Fibroblast of skin of left biceps (primary cell): ENCODE results near the gene ATP5MC3.
"Not testable (repeated sequence)": the region's sequence is repeated elsewhere in the genome, so short reads cannot be mapped to it uniquely, and the experiment has no call there.

ENCODE experiments used
- DNase-seq, 2 experiments: peaks; one replicate each; pipeline ENCODE4 v3.0.0-alpha.2; 2013; ENCODE audit warnings: low read depth in 2 of 2

Gene ATP5MC3

GRCh38 chr2:175181104-175181876 lies at the start of gene ATP5MC3:
TSS of gene ATP5MC3 (minus strand) at chr2:175181710. CDS start at chr2:175181393, 317 bp downstream.
- DNase-seq: peak; percentile 85 to 87

DNA sequence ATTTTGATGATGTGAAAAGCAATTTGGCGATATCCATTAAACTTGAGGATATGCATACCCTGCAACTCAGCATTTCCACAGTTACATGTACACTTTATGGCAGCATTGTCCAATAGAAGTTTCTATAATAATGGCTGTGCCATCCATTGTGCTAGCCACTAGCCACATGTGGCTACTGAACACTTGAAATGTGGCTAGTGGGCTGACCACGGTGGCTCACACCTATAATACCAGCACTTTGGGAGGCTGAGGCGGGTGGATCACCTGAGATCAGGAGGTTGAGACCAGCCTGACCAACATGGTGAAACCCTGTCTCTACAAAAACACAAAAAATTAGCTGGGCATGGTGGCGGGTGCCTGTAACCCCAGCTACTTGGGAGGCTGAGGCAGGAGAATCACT lies 47.1 kb upstream of the ATP5MC3 start:
- not testable (repeated sequence) for DNase-seq

DNA sequence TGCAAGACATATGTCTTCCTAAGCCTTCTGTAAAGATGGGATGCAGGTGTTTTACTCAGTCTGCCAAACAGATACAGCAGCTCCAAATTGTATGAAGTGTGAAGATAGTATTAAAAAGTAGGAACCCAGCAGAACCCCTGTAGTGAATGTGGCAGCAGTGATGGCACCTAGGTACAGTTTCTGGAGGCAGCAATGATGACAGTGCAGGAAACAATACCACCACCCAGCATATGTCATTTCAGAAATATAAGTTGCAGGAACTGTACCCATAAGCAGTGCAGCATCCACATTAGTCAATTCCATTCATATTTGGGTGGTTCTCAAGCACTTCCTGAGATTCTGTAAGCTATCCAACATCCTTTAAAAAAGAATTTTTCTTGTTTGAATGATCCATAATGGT lies 46.7 kb upstream of the ATP5MC3 start:
- no peak for DNase-seq

DNA sequence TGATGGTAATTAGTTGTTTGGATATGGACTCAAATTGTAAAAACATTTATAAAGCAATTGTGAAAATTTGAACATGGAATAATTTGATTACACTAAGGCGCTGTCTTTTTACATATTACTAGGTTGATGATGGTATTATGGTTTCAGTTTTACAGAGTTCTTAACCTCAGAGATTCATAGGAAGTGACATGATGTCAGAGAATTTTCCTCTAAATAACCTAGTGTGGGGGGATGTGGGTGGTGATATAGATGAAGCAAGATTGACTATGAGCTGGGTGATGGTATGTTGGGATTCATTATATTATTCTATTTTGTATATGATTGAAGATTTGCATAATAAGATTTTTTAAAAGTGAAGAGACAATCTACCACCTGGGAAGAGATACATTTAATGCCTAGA lies 45.9 kb upstream of the ATP5MC3 start:
- no peak for DNase-seq

DNA sequence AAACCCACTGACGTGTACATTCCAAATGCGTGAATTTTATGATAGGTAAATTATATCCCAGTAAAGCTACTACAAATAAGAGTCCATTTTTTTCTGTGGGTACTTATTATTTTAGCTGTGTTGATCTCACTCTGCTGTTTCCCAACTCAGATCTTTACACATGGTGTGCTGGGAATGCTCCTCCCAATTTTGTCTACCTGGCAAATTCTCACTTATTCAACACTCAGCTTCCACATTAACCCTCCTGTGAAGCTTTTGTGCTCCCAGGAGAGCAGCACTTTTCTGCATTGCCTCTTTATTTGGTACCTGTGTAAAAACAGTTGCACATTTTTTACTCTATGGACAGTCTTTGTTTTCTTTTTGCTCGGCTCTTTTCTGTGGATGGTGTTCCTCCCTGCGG lies 38.6 kb upstream of the ATP5MC3 start:
- DNase-seq: no peak

- DNase-seq: no peak
Measured at GRCh38 chr2:175218551-175218950, 37.0 kb upstream of the ATP5MC3 start.

DNA sequence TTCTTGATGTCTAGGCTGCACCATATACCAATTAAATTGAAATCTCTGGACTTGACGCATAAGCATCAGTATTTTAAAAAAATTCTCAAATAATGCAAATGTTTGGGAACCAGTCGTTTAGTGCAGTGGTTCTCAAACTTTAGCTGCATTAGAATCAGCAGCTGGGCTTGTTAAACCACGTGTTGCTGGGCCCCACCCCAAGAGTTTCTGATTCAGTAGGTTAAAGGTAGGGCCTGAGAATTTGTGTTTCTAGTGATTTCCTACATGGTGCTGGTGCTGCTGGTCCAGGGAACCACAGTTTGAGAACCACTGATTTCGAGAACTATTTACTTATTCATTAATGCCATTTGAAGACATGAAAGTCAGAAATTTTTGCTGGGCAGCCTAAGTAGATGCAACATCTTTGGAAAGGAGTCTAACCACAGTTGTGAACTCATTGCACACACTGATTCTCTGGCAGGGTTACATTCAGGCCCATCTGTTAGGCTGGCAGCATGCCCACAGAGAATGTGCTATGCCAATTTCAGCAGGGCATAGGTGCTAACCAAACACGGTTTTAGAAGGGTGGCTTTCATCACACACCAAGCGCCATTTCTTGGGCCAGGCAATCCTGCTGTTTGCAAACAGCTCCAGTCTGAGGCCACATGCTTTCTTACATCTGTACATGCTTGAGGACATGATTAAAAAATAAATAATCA lies 26.4 kb upstream of the ATP5MC3 start:
- no peak for DNase-seq

DNA sequence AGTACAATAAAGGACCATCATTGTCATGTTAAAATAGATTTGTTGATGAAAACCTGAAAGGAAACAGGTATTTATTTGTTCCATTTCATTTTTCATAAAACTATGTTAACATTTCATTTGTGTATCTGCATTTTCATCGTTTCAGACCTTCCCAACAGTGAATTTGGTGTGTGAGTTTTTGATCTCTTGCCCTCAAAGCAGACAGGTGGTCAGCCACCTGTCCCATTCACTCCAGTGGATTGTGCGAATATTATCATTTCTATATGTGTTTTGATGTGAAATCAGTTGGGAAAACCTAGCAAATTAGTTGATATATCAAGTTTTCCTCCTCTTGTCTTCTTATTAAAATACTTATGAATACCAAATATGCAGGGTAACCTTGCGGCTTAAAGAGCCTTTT lies 25.4 kb upstream of the ATP5MC3 start:
- no peak for DNase-seq

GRCh38 chr2:175205523-175205922 lies 24.0 kb upstream of the ATP5MC3 start:
- DNase-seq: no peak

DNA sequence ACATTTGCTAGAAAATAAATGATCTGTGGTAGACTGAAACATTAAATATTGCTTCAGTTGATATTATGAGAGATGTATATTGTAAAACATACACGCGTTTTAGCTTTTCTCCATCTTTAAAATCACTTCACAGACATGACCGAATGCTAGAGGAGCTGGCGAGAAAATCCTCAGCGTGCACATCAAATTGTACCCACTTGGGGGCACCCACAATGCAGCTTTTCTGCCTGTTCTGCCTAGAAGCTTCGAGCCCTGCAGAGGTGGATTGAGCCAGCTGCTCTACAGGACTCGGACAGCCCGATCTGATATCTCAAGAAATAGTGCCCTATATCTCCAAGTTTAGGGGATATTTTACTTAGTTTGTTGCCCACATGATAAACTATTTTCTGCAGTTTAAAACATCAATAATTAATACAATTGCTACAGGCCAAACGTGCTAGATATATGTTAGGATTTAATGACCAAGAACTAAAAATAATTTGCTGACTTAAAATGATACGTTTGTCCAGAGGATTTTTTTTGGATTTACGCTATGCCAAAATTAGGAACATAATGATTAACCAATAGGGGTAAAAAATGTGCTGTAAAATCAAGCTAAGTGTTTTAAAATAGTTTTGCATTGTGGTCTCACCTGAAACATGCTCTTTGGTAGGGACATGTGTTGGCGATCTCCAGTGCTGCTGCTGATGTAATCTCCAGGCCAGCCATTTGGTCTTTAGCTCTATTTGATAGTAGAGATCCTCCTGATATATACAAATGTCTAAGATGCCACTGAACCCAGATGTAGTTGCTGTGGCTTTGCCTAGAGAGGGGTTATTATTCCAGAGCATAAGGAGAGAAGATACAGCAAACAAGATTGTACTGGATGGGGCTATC lies 22.3 kb upstream of the ATP5MC3 start:
- no peak for DNase-seq

DNA sequence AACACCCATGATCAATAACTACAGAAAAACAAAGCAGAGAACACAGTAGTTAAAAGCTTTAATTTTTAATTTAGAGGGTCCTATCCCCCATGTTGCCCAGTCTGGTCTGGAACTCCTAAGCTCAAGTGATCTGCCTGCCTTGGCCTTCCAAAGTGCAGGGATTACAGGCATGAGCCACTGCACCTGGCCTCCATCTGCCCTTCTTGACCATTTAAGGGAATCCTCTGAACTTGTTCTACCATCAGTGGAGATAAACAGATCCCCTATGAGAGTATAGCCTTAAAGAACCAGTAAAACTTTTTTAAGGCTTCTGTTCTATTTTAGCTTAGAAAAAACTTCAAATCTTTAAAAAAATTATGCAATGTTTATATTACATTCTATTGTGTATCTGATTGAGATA lies 13.5 kb upstream of the ATP5MC3 start:
- DNase-seq: no peak

DNA sequence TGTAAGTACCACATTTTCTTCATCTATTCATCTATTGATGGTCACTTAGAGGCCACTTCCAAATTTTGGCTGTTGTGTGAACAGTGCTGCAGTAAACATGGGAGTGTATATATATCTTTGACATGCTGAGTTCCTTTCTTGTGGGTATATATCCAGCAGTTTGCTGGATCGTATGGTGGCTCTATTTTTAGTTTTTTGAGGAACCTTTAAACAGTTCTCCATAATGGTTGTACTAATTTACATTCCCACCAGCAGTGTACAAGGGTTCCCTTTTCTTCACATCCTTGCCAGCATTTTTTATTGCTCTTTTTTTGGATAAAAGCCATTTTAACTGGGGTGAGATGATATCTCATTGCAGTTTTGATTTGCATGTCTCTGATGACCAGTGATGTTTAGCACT lies 7.3 kb upstream of the ATP5MC3 start:
- DNase-seq: no peak

DNA sequence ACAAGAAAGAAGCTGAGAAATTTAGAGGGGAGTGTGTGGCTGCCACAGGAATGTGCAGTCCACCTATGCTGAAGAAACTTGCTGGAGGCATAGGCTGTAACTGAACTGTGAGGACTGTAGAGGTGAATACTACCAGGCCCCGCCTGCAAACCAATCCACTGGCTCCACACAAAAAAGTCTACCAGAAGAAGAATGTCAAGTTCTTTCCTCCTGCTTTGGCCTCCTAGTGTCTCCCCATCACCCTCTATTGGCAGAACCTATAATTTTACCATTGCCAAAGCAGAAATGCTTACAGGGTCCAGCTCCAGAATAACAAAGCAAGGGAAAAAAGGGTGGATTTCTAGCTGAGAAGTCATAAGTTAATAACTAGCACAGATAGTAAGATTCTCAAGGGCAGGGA lies 5.9 kb upstream of the ATP5MC3 start:
- DNase-seq: no peak

DNA sequence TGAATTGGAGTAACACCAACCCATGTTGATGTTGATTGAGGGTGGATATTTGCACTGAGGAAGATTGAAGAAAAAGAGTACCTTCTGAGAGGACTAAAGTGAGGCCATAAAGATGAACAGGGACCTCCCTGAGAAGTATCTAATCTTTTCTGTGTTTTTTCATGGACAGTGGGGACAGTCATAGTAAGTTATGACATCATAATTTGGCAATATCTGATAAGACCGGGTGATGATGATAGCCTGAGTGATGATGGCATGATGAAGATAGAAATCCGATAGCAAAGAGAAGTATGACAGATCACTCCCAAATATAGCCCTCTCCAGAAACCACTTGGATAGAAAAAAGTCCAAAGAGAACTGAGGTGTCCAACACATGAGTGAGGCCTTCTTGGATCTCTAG lies 2.2 kb upstream of the ATP5MC3 start:
- no peak for DNase-seq

DNA sequence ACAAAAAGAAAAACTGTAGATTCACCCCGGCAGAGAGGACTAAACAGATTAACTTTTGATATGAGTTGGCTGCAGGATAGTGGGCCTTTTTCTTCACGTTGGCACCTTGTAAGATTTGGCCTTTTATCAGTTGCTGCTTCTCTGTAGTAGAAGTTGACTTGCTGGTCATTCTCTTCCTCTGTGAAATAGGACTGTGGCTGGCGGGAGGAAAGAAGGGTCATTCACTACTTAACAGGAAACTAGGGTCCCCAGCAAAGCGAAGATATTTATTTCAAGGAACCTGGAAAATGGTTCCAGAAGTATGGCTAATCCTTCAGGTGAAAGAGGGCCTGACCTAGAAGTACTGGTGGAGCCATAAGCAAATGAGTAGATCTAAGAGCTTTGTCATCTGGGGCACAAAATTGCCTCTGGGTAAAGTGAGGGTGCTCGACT lies 383 bp upstream of the ATP5MC3 start:
- DNase-seq: no peak

DNA sequence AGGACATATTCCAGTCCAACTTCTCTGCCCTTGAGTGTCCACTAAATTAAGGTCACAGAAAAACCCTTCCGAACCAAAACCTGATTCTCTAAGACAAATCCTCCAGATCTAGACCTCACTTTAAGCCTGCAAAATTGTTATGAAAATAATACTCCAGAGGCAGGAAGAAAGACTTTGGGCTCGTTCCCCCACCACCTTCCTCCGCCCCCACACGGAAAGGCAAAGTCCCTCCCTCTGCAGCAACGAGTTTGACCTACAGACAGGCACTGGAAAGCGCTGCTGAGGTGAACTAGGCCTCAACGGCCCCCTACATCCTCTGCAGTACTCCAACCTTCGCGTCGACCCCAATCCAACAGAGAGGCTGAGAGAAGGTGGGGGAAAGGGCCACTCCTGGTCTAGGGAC lies 808 bp downstream of the ATP5MC3 start:
- no peak for DNase-seq

GRCh38 chr2:175176624-175177023 lies 4.9 kb downstream of the ATP5MC3 start:
- no peak for DNase-seq

DNA sequence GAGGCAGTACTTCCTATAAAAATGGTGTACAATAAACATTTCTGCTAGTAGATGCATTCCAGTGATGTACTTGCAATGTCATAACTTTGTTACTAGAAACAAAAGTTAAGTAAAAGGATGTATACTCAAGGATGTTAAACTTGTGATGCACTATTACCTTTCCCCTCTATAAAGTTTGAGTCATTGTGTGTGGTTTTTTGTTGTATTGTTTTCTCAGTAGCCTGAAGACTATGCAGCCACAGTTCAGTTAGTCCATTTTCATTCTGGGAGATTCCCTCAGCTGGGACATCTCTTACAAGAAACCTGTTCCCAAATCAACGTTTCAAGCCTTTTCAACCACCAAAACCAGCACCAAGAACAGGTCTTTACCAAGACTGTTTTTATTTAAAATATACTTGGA lies 5.6 kb downstream of the ATP5MC3 start:
- no peak for DNase-seq

DNA sequence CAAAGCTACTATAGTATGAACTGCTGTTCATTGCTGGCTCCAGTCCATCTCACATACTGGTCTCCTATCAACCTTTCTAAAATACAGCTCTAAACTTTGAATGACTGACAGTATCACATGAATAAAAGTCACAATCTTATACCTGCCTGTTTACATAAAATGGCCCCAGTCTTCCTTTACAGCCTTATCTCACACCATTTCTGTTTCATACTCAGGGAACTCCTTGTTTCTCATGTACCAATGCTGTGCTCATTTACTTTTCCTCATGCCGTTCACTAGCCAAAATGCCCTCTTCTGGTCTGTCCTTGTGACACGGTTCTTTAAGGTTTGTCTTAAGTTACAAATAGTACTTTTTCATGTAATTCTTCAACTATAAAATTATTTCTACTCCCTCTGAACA lies 6.2 kb downstream of the ATP5MC3 start:
- DNase-seq: no peak

GRCh38 chr2:175170659-175171304 lies 10.7 kb downstream of the ATP5MC3 start:
- no peak for DNase-seq

GRCh38 chr2:175169191-175169590 lies 12.3 kb downstream of the ATP5MC3 start:
- no peak for DNase-seq

DNA sequence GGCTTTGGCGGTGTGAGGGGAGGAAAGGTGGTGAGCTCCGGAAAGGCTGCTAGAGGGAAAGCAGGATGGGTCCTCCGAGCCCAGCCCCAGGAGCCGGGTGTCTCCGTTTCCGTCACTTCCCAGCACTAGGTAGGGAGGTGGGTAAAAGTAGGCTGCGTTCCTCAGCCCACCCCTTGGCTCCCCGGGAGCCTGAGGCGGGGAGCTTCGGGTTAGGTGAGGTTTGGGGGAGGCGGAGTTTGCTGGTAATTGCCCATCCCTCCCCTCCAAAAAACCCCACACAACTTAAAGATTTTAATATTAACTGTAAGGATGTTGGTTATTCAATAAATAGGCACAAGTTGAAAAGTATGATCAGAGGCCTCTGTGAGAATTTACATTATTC lies 13.0 kb downstream of the ATP5MC3 start:
- no peak for DNase-seq
